HepG2 (cell line): ENCODE measurements around the gene CACHD1. TPM values are rescaled to one million over a fixed set of nuclear protein-coding genes. Genes with fewer than 3 reads are reported as not detected.

Experiments
- ATAC-seq: fragments of 200-7000 bp; cut with Tn5 transposase; 3 replicates; pipeline ENCODE4 v1.9.1; 2020; ENCODE audit warnings: mild to moderate bottlenecking, moderate library complexity
- BruUV-seq: library from RNA; stranded (reverse); fragments of 400-500 nt; replicated peaks from 2 replicates; lab custom pipeline; 2021; lab: Mats Ljungman, UMichigan
- CTCF ChIA-PET: fragments of 300-600 bp; formaldehyde crosslinking; extraction: SDS; loops from one replicate; lab custom pipeline; 2021; ENCODE audit warnings: low total read pairs, inconsistent platforms, low intra/inter-chr PET ratio; lab: Yijun Ruan, JAX
- POLR2A ChIA-PET: fragments of 350-600 bp; sonication (Branson Sonifier 250); formaldehyde crosslinking; loops from one replicate; lab custom pipeline; 2020; ENCODE audit warnings: antibody characterized with exemption, inconsistent platforms; lab: Yijun Ruan, JAX
- DNase-seq: peaks from one replicate; pipeline ENCODE4 v3.0.0-alpha.2; 2015; ENCODE audit warnings: low spot score
- FAIRE-seq: peaks from 3 replicates; lab custom pipeline; 2011; peaks lifted over from hg19 to GRCh38; lab: Jason Lieb, UNC
- H2AFZ ChIP-seq: one replicate; pipeline ENCODE4 v1.6.1; 2011; ENCODE audit warnings: low read length, inconsistent platforms
- H3K27ac ChIP-seq: fragments of 300-600 bp; 3 replicates; pipeline ENCODE4 v1.8.0; 2011; ENCODE audit warnings: mixed run types, mild to moderate bottlenecking, mixed read lengths, low read length, inconsistent platforms; ENCODE audit not compliant: insufficient read depth; ENCODE audit errors: extremely low read length
- H3K27me3 ChIP-seq, 2 experiments: fragments of 200-600 bp in 1 of 2; 2 replicates in 1 of 2; 3 replicates in 1 of 2; pipeline versions ENCODE4 v1.6.0 to v1.8.0; 2011; ENCODE audit warnings: low read length in 2 of 2, mild to moderate bottlenecking in 2 of 2, moderate library complexity in 2 of 2, inconsistent platforms in 1 of 2; ENCODE audit not compliant: insufficient read depth in 2 of 2, control insufficient read depth in 1 of 2
- H3K36me3 ChIP-seq, 2 experiments: fragments of 200-600 bp in 1 of 2; replicated peaks in 1 of 2; 2 replicates in 1 of 2; 3 replicates in 1 of 2; pipeline versions ENCODE4 v1.5.1 to v1.8.0; 2011; ENCODE audit warnings: low read length in 2 of 2, inconsistent platforms in 1 of 2; ENCODE audit not compliant: insufficient read depth in 2 of 2, control insufficient read depth in 1 of 2
- H3K4me1 ChIP-seq: 2 replicates; pipeline ENCODE4 v1.5.1; 2012; ENCODE audit warnings: low read length, inconsistent platforms; ENCODE audit not compliant: insufficient read depth
- H3K4me2 ChIP-seq: 2 replicates; pipeline ENCODE4 v1.6.0; 2011; ENCODE audit warnings: low read depth, low read length, inconsistent platforms
- H3K4me3 ChIP-seq, 3 experiments: fragments of 200-600 bp in 1 of 3; sonication (generic), shearing (Covaris generic) in 1 of 3; replicated peaks in 1 of 3; 2 replicates each; pipeline ENCODE4 v1.5.1; 2011 to 2016; ENCODE audit warnings: low read length in 3 of 3, inconsistent platforms in 2 of 3, low read depth in 2 of 3, mild to moderate bottlenecking in 2 of 3, control low read depth in 1 of 3, mixed read lengths in 1 of 3; ENCODE audit not compliant: insufficient read depth in 1 of 3
- H3K79me2 ChIP-seq: one replicate; pipeline ENCODE4 v1.6.1; 2011; ENCODE audit warnings: low read length, inconsistent platforms; ENCODE audit not compliant: insufficient read depth
- H3K9ac ChIP-seq: 2 replicates; pipeline ENCODE4 v1.6.0; 2011; ENCODE audit warnings: mild to moderate bottlenecking, low read depth, low read length, inconsistent platforms; ENCODE audit not compliant: insufficient read depth
- H3K9me3 ChIP-seq: 2 replicates; pipeline ENCODE4 v1.5.1; 2012; ENCODE audit warnings: mild to moderate bottlenecking, low read length
- H4K20me1 ChIP-seq: 2 replicates; pipeline ENCODE4 v1.6.0; 2011; ENCODE audit warnings: inconsistent platforms, mild to moderate bottlenecking, low read length, moderate library complexity; ENCODE audit not compliant: insufficient read depth
- FOXK1 ChIP-seq: sonication (generic); formaldehyde crosslinking; IDR thresholded peaks from 2 replicates; pipeline ENCODE4 v1.4.0; 2020; ENCODE audit warnings: low read depth, missing genetic modification reagents, borderline replicate concordance
- GABPA ChIP-seq, 2 experiments: IDR thresholded peaks; 2 replicates each; pipeline ENCODE4 v1.6.1; 2011 to 2016; ENCODE audit warnings: low read depth in 2 of 2, low read length in 1 of 2, missing biosample characterization in 1 of 2, missing genetic modification characterization in 1 of 2
- THAP11 ChIP-seq: IDR thresholded peaks from 2 replicates; pipeline ENCODE4 v1.6.1; 2016; ENCODE audit warnings: missing biosample characterization, missing genetic modification reagents
- ZNF207 ChIP-seq: fragments of 450-650 bp; IDR thresholded peaks from 2 replicates; pipeline ENCODE4 v1.6.1; 2016; ENCODE audit warnings: antibody characterized with exemption, borderline replicate concordance
- ZNF230 ChIP-seq: sonication (generic); formaldehyde crosslinking; IDR thresholded peaks from 2 replicates; pipeline ENCODE4 v1.4.0; 2020; ENCODE audit warnings: mild to moderate bottlenecking, missing genetic modification reagents
- ZNF652 ChIP-seq: IDR thresholded peaks from 2 replicates; pipeline ENCODE4 v1.6.1; 2016; ENCODE audit warnings: low read depth, borderline replicate concordance
- ZNF737 ChIP-seq: sonication (generic); formaldehyde crosslinking; IDR thresholded peaks from 2 replicates; pipeline ENCODE4 v1.5.0; 2020; ENCODE audit warnings: missing genetic modification reagents, mild to moderate bottlenecking, borderline replicate concordance
- ZSCAN31 ChIP-seq: sonication (generic); formaldehyde crosslinking; IDR thresholded peaks from 2 replicates; pipeline ENCODE4 v1.5.0; 2020; ENCODE audit warnings: low read depth, mild to moderate bottlenecking, missing genetic modification reagents
- WGBS: methylation state at CpG from one replicate; pipeline ENCODE4 v1.1.6; 2017; ENCODE audit warnings: low lambda C conversion rate; 5-methylcytosine and 5-hydroxymethylcytosine counted together
- in situ Hi-C: cut with HindIII; loops from 2 replicates; pipeline ENCODE4 v1.10.0; 2017; ENCODE audit warnings: low pct_unique_long_range_greater_than_20kb; ENCODE audit not compliant: extremely low pct_ligation_motif_present
- intact Hi-C: fragments of 100-400 bp; cut with micrococcal nuclease; formaldehyde crosslinking; loops from one replicate; pipeline ENCODE4 v1.10.0; 2022; ENCODE audit not compliant: unreplicated experiment
- polyA plus RNA-seq, 8 experiments: library from polyadenylated mRNA; depleted of rRNA in 3 of 8; stranded (reverse) in 7 of 8; unstranded in 1 of 8; fragments of >200 nt; fragmentation: Illumina TruSeq in 4 of 8; extraction: Trizol in 4 of 8; gene quantifications; 2 replicates each; pipeline versions ENCODE4 v1.2.1 to v1.2.3, GENCODE V29; 2011 to 2016; ENCODE audit warnings: low read depth in 4 of 8, missing spikeins in 1 of 8, mixed read lengths in 1 of 8; ENCODE audit not compliant: insufficient read depth in 1 of 8
- total RNA-seq, 5 experiments: library from RNA; depleted of rRNA; stranded (reverse); fragments of >200 nt; fragmentation: Illumina TruSeq; extraction: Trizol; gene quantifications; 2 replicates each; pipeline ENCODE4 v1.2.3, GENCODE V29; 2016; ENCODE audit warnings: low read depth in 1 of 5
- TF ChIP-seq, protein P1 (sequence below): IDR thresholded peaks from 2 replicates; pipeline ENCODE4 v1.6.1; 2016; ENCODE audit warnings: mild to moderate bottlenecking
- TF ChIP-seq, protein P2 (sequence below): sonication (generic); formaldehyde crosslinking; IDR thresholded peaks from 2 replicates; pipeline ENCODE4 v1.8.0; 2022; ENCODE audit warnings: mild to moderate bottlenecking, missing genetic modification reagents, moderate library complexity
- TF ChIP-seq, protein P3 (sequence below): sonication (generic); formaldehyde crosslinking; IDR thresholded peaks from 2 replicates; pipeline ENCODE4 v1.9.0; 2021; ENCODE audit warnings: missing genetic modification reagents, borderline replicate concordance
- TF ChIP-seq, protein P4 (sequence below): sonication (generic); formaldehyde crosslinking; IDR thresholded peaks from 2 replicates; pipeline ENCODE4 v1.5.1; 2020; ENCODE audit warnings: mild to moderate bottlenecking, missing genetic modification reagents, moderate library complexity
- TF ChIP-seq, protein P5 (sequence below): sonication (generic); formaldehyde crosslinking; IDR thresholded peaks from 2 replicates; pipeline ENCODE4 v1.8.0; 2022; ENCODE audit warnings: mild to moderate bottlenecking, missing genetic modification reagents; ENCODE audit not compliant: insufficient replicate concordance
- TF ChIP-seq, protein P6 (sequence below): sonication (generic); formaldehyde crosslinking; IDR thresholded peaks from 2 replicates; pipeline ENCODE4 v1.9.0; 2022; ENCODE audit warnings: low read depth, missing genetic modification reagents

CACHD1 gene
- total and polyA plus RNA-seq, 2 of the 13 experiments (the other 11 are each of a cell fraction or from before 2014, with no cell fraction given) = 0.11 TPM; not detected in 1

DNA sequence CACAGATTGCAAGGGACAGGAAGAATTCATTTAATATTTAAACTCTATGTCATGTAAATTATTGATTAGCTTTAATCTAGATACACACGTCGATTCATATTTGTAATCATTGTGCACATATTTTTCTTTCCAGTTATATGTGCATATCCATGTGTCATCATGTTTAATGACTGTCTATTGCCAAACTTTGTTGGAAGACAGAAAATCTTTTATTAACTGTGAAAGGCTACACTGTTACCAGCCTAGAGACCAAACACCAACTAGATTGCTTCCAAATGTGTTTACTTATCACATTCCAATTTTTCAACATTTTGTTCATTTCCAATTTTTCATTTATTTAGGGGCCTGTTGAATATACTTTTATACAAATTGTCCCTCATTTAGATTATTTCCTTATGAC is 43.2 kb upstream of the CACHD1 start:
- Histone ChIP-seq H2AFZ (no peak overlapping the region), H3K36me3 (no peaks in the 10 kb centered on the region), H3K27ac (no peak overlapping the region), H3K9ac (no peak overlapping the region), H3K4me2 (no peak overlapping the region), H3K4me1 (no peaks in the 10 kb centered on the region), H3K9me3 (no peaks in the 10 kb centered on the region), H4K20me1 (no peaks in the 10 kb centered on the region), H3K4me3 (no peak overlapping the region), H3K27me3 (no peaks in the 10 kb centered on the region), H3K79me2 (no peaks in the 10 kb centered on the region)
- DNase-seq (no peak), FAIRE-seq (no peak), ATAC-seq (no peak)
- CTCF ChIA-PET = no interaction called here
- 1% methylated on average over 2 of the region's 2 CpGs for WGBS
- intact Hi-C loops (no loop called here), in situ Hi-C loops (no loop called here)
- no TSS peak for BruUV-seq
- TF ChIP-seq ZNF737 (CRISPR knock-in tag) (no peak), ZNF652 (no peak), ZNF207 (no peak), FOXK1 (no peak), THAP11 (CRISPR knock-in tag) (no peak), ZSCAN31 (no peak), GABPA (IDR thresholded peaks at IDR 0.05; ENCODE audit: low read depth, low read length) (no peak), GABPA (CRISPR knock-in tag; IDR thresholded peaks at IDR 0.05; ENCODE audit: low read depth) (no peak), ZNF230 (CRISPR knock-in tag) (no peak)
- TF ChIP-seq, protein P1, sequence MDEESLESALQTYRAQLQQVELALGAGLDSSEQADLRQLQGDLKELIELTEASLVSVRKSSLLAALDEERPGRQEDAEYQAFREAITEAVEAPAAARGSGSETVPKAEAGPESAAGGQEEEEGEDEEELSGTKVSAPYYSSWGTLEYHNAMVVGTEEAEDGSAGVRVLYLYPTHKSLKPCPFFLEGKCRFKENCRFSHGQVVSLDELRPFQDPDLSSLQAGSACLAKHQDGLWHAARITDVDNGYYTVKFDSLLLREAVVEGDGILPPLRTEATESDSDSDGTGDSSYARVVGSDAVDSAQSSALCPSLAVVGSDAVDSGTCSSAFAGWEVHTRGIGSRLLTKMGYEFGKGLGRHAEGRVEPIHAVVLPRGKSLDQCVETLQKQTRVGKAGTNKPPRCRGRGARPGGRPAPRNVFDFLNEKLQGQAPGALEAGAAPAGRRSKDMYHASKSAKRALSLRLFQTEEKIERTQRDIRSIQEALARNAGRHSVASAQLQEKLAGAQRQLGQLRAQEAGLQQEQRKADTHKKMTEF (CRISPR knock-in tag) = no peak
- TF ChIP-seq, protein P2, sequence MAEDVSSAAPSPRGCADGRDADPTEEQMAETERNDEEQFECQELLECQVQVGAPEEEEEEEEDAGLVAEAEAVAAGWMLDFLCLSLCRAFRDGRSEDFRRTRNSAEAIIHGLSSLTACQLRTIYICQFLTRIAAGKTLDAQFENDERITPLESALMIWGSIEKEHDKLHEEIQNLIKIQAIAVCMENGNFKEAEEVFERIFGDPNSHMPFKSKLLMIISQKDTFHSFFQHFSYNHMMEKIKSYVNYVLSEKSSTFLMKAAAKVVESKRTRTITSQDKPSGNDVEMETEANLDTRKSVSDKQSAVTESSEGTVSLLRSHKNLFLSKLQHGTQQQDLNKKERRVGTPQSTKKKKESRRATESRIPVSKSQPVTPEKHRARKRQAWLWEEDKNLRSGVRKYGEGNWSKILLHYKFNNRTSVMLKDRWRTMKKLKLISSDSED = no peak
- TF ChIP-seq, protein P3, sequence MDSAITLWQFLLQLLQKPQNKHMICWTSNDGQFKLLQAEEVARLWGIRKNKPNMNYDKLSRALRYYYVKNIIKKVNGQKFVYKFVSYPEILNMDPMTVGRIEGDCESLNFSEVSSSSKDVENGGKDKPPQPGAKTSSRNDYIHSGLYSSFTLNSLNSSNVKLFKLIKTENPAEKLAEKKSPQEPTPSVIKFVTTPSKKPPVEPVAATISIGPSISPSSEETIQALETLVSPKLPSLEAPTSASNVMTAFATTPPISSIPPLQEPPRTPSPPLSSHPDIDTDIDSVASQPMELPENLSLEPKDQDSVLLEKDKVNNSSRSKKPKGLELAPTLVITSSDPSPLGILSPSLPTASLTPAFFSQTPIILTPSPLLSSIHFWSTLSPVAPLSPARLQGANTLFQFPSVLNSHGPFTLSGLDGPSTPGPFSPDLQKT (CRISPR knock-in tag) = no peak
- TF ChIP-seq, protein P4, sequence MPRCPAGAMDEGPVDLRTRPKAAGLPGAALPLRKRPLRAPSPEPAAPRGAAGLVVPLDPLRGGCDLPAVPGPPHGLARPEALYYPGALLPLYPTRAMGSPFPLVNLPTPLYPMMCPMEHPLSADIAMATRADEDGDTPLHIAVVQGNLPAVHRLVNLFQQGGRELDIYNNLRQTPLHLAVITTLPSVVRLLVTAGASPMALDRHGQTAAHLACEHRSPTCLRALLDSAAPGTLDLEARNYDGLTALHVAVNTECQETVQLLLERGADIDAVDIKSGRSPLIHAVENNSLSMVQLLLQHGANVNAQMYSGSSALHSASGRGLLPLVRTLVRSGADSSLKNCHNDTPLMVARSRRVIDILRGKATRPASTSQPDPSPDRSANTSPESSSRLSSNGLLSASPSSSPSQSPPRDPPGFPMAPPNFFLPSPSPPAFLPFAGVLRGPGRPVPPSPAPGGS (CRISPR knock-in tag) = no peak
- TF ChIP-seq, protein P5, sequence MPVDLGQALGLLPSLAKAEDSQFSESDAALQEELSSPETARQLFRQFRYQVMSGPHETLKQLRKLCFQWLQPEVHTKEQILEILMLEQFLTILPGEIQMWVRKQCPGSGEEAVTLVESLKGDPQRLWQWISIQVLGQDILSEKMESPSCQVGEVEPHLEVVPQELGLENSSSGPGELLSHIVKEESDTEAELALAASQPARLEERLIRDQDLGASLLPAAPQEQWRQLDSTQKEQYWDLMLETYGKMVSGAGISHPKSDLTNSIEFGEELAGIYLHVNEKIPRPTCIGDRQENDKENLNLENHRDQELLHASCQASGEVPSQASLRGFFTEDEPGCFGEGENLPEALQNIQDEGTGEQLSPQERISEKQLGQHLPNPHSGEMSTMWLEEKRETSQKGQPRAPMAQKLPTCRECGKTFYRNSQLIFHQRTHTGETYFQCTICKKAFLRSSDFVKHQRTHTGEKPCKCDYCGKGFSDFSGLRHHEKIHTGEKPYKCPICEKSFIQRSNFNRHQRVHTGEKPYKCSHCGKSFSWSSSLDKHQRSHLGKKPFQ = no peak
- TF ChIP-seq, protein P6, sequence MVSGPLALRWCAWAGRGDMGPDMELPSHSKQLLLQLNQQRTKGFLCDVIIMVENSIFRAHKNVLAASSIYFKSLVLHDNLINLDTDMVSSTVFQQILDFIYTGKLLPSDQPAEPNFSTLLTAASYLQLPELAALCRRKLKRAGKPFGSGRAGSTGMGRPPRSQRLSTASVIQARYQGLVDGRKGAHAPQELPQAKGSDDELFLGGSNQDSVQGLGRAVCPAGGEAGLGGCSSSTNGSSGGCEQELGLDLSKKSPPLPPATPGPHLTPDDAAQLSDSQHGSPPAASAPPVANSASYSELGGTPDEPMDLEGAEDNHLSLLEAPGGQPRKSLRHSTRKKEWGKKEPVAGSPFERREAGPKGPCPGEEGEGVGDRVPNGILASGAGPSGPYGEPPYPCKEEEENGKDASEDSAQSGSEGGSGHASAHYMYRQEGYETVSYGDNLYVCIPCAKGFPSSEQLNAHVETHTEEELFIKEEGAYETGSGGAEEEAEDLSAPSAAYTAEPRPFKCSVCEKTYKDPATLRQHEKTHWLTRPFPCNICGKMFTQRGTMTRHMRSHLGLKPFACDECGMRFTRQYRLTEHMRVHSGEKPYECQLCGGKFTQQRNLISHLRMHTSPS (CRISPR knock-in tag) = no peak
- POLR2A ChIA-PET = no interaction called here
